SW480 (cell line): ENCODE measurements around the gene PLXNB2.
"Not testable (repeated sequence)": the region's sequence is repeated elsewhere in the genome, so short reads cannot be mapped to it uniquely, and the experiment has no call there.

ENCODE experiments used
- DNase-seq: peaks from one replicate; pipeline ENCODE4 v3.0.0-alpha.2; 2016; ENCODE audit warnings: low spot score

PLXNB2 gene

DNA sequence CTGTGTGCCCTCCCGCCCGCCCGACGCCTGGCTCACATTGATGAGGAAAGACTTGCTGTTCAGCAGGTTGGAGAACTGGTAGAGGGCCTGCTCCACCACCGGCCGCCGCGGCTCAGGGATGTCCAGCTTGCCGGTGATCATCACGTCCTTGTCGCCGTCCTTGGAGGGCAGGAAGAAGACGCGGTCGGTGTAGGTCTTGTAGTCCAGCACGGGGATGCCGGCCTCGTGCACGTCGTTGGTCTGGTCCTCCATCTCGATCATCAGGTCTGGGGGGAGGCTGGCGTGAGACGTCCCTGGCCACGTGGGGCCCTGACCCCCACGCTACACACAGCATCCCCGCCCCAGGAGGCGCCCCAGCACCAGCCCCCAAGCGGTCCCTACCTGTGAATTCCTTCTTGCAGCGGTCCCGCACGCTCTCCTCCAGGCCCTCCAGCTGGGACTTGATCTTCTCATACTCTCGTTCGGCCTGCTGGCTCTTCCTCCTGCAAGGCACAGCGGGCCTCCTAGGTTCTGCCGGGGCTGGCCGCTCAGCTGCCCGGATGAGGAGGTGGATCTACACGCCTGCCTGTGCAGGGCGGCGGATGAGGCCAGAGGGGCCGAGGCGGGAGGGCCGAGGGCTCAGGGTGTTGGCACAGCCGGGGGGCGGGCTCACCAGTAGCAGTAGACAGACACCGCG lies 26.6 kb downstream of the PLXNB2 start:
- DNase-seq = no peak

DNA sequence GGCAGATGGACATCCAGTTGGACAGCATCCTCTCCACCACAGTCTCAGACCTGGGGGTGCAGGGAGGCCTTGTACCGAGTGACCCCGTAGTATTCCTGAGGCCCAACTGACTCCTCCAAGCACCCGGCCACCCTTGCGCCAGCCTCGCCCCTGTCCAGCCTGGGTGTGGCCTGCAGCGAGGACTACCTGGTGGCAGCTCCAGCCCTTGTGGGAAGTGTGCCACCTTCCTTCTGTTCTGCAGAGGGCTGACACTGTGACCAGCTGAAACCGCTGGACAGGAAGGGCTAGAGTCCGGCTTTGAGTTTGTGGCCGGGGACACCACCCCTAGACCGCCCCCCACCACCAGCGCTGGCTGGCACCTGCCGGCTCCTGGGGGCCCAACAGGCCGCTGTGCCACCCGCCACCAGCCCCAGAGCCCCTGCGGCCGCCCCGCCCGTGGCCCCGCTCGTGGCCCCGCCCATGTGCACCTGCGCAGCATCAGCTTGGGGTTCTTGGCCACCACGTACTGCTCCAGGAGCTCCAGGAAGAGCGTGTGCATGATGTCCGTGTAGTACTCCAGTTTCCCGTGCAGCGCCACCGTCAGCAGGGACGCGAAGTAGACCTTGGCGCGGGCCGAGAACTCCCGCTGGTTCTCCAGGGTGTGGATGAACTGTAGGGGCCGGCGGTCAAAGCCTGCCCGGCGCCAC lies 27.3 kb downstream of the PLXNB2 start:
- no peak for DNase-seq

DNA sequence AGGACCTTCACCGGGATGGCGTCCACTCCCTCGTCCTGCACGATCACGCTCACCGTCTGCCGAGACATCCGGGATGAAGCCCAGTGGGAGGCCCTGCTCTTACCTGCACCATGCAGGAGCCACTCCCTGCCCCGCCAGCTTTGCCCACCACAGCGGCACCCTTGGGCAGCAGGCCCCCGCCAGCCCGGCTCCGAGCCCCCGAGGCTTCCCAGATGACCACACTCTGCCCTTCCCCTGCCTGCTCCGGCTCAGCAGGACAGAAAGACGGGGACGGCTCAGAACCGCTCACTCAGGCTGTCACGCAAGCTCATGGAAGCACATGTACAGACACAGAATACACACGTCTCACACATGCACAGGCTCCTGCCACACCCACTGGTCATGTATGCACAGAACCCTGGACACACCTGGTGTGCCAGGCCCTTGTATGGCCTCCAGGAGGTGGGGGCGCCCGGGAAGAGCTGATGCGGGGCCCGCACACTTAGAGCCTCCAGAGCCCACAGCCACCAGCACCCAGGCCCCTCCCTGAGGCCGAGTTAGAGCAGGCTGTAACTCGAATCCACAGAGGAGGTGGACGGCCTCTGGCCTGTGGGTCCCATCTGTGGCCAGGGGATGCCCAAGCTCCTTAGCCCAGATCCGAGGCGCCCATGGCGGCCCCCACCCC lies 28.4 kb downstream of the PLXNB2 start:
- no peak for DNase-seq

DNA sequence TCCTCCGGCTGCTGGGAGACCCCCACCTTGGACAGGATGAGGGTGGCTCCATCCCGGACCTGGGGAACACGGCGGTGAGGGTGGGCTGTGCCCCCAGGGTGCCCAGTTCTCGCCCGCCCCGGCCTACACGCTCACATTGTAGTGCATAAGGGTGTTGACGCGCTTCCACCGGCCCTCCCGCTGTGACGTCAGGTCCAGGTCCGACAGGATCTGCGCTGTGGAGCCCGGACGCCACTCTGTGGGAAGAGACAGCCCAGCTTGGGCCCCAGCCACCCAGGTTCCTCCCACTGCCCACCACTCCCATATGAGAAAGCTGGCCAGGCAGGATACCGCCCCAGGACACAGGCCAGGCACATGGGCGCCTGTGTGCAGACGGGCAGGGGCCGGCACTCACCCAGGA lies 29.0 kb downstream of the PLXNB2 start:
- DNase-seq = no peak

DNA sequence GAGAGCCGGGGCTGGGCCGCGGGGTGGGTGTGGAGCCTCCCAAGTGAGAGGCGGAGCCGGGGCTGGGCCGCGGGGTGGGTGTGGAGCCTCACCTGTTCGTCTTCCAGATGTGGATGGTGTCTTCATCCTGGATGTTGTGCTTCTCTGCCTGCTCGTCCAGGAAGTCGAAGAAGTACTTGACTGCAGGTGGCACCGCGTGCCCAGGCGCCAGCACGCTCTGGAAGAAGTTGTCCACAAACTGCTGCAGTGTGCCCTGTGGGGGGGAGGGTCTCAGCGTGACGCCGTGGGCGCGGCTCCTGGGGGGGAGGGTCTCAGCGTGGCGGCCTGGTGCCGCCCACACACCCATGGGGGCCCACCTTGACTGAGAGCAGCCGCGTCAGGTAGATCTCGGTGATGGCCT lies 29.7 kb downstream of the PLXNB2 start:
- no peak for DNase-seq

DNA sequence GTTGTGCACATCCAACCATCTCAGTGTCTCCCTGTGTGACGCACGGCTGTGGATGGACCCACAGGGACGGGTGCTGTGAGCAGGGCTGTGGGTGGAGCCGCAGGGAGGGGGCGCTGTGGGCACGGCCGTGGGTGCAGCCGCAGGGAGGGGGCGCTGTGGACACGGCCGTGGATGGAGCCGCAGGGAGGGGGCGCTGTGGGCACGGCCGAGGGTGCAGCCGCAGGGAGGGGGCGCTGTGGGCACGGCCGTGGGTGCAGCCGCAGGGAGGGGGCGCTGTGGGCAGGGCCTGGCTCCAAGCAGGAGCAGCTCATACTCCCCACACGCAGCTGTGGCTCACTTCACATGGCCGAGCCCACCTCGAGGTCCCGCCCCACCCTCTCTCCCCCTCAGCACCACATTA lies 31.3 kb downstream of the PLXNB2 start:
- DNase-seq = no peak

DNA sequence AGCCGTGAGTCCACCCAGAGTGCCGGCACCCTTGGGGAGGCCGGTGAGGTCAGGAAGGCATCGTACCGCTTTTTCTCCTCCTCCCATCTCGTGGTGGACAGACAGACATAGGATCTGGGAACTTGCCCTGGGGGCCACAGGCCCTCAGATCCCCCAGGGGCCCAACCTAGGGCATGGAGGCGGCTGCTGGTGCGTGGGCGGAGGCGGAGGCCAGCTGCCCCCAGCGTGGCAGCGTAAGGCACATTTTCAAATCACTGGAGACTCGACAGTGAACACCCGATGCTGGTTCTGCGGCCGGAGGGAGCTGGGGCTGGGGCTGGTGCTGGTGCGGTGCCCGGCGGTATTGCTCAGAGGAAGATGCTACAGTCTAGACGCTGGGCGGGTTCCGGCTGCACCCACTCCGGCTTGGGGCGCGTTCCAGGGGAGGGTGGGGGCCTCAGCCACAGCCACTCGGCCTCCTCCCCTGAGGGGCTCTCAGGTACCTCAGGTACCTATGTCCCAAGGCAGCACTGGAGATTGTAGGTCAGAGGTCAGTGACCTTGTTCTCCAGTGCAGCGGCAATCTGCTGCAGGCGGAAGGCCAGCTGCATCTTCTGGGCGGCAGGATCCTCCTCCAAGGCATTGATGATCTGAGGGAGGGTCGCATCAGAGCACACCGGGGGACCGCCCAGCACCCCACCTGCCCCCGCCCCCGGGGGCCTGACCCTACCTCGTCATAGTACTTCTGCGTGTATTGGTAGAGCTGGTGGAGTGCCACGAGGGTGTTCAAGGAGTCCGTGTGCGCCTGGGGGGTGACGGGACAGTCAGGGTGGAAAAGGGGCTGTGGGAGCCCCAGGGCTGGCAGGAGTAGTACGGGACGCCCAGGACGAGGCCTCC lies 32.0 kb downstream of the PLXNB2 start:
- DNase-seq = no peak

DNA sequence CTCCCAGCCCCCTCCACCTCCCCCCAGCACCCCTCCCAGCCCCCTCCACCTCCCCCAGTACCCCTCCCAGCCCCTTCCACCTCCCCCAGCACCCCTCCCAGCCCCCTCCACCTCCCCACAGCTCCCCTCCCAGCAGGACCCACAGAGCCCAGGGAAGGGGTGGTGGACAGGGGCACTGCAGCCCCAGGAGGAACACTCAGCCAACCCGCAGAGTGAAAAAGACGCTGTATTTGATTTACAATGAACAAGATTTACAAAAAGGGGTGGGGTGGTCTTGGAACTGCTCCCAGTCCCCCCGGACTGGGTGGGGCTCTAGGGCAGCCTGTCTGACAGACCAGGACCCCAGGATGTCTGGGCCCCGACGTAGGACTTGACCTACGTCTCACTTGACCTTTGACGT lies 32.7 kb downstream of the PLXNB2 start:
- no peak for DNase-seq

DNA sequence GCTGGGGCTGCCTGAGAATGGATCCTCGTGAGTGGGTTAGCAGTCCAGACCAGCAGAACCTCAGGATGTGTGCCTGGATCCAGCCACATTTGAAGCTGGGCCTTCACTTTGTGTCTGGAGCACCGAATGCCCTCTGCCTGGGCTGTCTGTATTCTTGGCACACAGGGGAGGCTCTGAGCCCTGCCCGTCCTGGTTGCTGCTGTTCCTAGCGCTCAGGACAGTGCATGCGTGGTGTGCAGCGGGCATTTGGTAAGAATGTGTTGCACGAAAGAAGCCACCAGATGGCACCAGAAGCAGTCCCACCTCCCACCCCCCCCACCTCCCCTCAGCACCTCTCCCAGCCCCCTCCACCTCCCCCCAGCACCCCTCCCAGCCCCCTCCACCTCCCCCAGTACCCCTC lies 33.1 kb downstream of the PLXNB2 start:
- DNase-seq = peak; percentile 68

DNA sequence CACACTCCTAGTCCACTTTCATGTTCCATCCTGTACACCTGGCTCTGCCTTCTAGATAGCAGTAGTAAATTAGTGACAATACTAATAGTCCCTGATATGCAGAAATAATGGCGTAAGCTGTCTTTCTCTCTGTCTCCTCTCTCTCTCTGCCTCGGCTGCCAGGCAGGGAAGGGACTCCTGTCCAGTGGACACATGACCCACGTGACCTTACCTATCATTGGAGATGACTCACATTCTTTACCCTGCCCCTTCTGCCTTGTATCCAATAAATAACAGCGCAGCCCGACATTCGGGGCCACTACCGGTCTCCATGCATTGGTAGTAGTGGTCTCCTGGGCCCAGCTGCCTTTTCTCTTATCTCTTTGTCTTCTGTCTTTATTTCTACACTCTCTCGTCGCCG lies 33.7 kb downstream of the PLXNB2 start:
- DNase-seq = not testable (repeated sequence)

DNA sequence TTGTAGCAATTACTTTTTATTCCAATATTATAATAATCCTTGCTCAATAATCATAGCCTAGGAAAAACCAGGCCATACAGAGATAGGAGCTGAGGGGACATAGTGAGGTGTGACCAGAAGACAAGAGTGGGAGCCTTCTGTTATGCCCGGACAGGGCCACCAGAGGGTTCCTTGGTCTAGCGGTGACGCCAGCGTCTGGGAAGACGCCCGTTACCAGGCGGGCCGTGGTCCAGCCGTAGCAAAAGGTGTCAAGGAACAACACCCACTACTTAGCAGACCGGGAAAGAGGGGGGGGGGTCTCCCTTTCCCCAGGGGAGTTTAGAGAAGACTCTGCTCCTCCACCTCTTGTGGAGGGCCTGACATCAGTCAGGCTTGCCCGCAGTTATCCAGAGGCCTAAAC lies 34.1 kb downstream of the PLXNB2 start:
- DNase-seq = not testable (repeated sequence)

DNA sequence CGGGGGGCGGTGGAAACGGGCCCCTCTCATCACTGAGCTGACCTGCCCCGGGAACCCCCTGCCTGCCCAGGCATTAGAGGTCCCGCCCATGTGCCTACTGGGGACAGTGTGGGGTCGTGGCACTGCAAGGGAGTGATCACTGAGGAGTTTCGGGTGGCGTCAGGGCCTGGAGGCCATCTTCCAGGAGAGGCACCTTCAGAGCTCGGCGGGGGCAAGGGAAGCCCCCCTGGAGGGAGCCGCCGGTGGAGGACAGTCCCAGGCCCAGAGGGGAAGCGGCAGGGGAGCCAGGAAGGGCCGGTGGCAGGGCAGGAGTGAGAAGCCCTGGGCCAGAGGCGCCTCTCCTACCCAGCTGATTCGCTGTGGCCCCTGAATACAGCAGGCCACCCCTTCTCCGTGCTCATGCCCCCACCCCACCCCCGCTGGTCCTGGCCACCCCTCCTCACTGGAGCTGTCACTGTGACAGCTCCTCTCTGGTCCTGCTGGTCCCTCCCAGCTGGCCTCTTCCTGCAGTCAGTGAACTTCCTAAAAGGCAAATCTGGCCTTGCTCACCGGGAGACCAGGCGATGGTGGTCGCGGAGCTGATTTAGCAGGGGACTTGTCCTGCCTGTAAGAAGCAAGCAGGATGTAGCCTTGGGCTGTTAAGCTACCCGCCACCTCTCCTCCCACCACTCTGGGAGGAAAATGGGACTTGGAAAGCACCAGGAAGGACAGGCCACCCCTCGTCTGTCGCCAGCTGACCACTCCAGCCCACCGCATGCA lies 35.2 kb downstream of the PLXNB2 start:
- no peak for DNase-seq

DNA sequence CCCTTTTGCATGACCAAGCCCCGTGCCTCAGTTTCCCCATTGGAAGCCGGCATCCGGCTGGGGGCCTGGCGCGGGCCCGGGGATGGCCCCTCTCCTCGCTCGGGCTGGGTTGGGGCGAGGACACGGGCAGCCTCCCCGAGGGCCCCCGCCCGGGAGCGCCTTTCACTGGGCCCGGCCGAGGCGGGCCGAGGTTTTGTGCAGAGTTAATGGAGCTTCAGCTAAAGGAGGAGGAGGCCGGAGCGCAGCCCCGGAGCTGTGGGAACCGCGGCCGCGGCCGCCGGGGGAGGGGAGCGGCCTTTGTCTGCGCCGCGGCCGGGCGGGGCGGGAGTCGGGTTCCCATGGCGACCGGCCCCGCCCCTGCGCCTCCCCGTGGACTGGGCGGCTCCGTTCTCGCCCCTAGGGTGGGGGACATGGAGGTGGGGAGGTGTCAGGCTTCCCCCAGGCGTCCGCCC lies 35.9 kb downstream of the PLXNB2 start:
- peak; percentile 69 for DNase-seq

DNA sequence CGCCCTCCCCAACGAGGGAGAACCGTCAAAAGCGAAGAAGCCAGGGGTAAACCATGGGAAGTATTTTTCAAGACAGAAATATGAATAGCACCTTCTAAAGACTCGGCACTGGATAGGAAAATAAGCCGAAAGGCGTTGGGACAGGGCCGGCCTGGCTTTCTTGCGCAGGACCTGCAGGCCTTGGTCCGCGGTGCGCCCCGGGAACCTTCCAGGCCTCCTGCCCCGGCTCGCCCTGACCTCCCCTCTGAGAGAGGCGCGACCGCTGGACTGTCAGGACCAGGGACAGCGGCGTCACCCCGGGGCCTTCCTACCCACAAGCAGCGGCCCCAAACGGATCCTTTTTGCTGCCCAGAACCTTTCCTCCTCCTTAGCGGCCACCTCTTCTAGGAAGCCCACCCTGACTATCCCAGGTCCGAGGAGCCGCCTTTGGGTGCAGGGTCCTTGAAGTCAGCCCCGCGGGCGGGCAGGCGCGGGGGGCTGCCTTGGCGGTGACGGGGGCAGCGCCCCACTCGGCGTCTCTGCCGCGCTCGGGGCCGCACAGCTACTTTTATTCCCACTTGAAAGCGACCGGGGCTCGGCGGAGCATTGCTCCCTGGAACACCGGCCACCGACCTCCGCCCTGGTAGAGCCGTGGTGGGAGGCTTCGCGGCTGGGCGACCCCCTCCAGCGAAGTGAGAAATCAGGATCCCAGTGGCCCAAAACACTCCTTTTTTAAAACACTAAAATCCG lies 36.6 kb downstream of the PLXNB2 start:
- DNase-seq = no peak

DNA sequence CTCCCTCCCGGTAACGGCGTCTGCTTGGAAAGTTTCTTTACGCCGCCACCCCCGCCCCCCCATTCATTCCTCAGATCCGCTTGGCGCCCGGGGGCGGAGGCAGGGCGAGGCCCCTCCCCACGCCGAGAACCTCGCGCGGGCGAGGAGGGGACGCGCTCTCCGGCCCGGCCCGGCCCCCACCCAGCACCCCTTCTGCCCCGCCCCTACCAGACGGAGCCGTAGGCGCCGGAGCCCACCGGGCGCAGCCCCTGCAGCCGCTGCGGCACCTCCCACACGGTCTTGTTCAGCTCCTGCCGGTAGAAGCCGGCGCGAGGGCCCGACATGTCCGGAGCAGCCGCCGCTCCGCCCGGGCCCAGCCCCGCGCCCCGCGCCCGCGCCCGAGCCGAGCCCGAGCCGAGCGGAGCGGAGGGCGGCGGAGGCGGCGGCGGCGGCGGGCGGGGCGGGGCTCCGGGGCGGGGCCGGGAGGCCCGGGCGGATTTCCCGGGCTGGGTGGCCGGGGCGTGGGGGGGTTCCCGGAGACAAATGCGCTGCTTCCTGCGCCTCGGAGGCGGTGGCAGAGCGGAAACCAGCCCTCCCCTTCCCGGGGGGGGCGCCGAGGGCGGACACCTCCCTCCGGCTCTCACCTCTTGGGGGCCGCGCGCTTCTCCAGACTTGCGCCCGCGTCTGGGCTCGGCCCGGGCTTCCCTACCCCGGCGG lies 37.3 kb downstream of the PLXNB2 start, which contains the start of gene MAPK11:
Gene MAPK11, minus strand, starts transcription at position 411 of the 696 bp plus-strand sequence. Its CDS starts 88 bp downstream, at position 323.
- no peak for DNase-seq

DNA sequence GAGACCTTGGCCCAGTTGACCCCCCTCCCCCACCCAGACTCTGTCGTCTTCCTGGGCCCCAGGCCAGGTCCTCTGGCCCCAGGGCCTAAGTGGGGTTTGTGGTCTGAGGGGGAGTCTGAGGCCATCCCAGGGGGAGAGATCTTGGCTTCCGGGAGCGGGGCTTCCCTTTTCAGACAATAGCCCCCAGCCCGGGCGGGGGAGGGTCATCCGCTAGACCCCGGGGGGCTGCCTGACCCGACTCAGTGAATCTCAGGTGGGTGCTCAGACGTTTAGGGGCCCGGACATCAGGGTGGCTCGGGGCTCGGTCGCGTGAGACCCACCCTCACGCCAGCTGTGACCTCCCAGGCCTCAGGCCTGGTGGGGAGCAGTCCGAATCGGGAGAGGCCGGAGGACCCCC lies 37.9 kb downstream of the PLXNB2 start:
- no peak for DNase-seq

DNA sequence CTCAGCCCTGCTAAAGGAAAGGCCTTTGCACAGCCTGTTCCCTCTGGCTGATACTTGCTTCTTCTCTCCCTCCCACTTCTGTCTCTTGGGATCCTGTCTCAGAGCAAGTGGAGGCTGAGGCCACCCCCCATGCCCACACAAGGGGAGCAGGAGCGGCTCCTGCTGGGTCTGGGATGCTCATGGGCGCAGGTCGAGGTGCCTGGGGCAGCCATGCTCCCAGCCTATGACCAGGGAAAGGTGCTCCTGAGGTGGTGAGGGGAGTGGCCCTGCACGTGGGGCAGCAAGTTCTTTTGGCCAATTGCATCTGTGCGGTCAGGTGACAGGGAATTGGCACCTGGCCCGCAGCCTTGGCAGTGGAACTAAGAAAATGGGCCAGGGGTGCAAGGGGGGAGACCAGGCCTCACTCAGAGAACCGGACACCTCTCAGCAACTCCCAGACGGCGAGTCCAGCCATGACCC lies 38.8 kb downstream of the PLXNB2 start:
- no peak for DNase-seq

DNA sequence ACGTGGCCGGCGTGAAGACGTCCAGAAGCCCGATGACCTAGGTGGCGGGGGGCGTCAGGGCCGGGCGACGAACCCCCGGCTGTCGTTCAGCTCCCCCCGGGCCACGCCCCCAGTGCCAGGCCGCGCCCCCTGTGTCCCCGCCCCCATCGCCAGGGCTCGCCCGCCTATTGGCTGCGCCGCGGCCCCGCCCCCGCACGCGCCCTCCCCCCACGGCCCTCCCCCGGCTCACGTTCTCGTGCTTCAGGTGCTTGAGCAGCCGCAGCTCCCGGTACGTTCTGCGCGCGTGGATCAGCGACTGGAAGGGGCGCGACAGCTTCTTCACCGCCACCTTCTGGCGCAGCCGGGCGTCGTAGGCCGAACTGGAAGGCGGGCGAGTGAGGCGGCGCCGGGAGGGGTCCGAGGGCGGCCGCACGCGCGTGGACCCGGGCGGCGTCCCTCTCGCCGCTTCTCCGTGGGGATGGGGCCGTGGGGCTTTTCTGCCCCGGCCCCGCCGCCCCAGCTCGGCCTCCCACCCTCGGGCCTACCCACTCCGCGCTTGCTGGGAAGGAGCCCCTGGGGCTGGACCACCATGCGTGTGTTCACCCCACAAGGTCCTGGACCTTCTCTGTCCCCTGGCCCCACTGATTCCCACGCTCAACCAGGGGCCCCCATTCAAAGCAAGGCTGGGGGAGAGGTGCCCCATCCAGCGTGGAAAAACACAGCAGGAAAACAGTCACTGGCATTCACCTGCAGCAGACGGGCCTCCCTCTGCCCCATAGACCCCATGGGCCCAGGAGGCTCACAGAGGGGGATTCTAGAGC lies 39.7 kb downstream of the PLXNB2 start:
- DNase-seq = no peak

DNA sequence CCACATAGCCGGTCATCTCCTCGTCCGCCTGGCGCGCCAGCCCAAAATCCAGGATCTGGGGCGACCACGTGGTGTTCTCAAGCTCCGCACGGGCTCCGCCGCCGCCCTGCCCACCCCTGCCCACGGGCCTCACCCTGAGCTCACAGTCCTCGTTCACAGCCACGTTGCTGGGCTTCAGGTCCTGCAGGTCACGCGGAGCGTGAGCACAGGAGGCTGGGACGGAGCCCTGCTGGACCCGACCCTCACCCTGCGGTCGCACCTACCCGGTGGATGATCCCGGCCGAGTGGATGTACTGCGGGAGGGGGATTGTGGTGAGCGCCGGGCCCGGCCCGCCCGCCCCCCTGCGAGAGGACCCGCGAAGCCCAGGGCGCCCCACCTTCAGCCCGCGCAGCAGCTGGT lies 40.5 kb downstream of the PLXNB2 start:
- DNase-seq = no peak
